Measurements from ENCODE around the gene CYP4F12. TPM values are rescaled to one million over a fixed set of nuclear protein-coding genes. Genes with fewer than 3 reads are reported as not detected.

The CYP4F12 gene
- total RNA-seq, 1 experiment from 2014 or later, result not detected

GRCh38 chr19:15715642-15716041, 42.8 kb downstream of the CYP4F12 start:
- Histone ChIP-seq H2BK12ac (ENCODE audit: insufficient read length, low read depth, low read length) (no peak overlapping the region), H2BK15ac (ENCODE audit: low read depth, low read length) (no peak overlapping the region), H2AFZ (ENCODE audit: low read length) (no peak overlapping the region), H3K23ac (ENCODE audit: insufficient read length, low read depth, low read length) (no peak overlapping the region), H3T11ph (ENCODE audit: low read length) (no peak overlapping the region), H3K18ac (ENCODE audit: insufficient read length, low read depth, low read length) (no peak overlapping the region), H2AK5ac (ENCODE audit: insufficient read length, low read length) (no peak overlapping the region), H3K4me1 (ENCODE audit: insufficient read depth, low read length) (no peaks in the 10 kb centered on the region), H4K5ac (ENCODE audit: insufficient read length, low read depth, low read length) (no peak overlapping the region), H3K14ac (ENCODE audit: insufficient read depth, low read length) (no peak overlapping the region), H3K9me3 (ENCODE audit: control insufficient read depth, low read depth, low read length) (peaks cover 64% of the 10 kb centered on the region), H4K20me1 (ENCODE audit: control insufficient read depth, insufficient read depth, insufficient read length) (no peaks in the 10 kb centered on the region), H3K27ac (ENCODE audit: insufficient read length, low read depth, low read length) (no peak overlapping the region), H3K4me2 (ENCODE audit: insufficient read depth, insufficient read length, low read length) (no peak overlapping the region), H4K8ac (replicated peaks; ENCODE audit: insufficient read length, low read depth, low read length) (no peak overlapping the region), H4K91ac (ENCODE audit: insufficient read length, low read depth, low read length) (no peak overlapping the region), H3K56ac (ENCODE audit: insufficient read length, low read depth, low read length) (no peak overlapping the region), H3K4ac (ENCODE audit: low read depth, low read length) (no peak overlapping the region), H3K23me2 (ENCODE audit: insufficient read length, low read depth, low read length, poor library complexity, severe bottlenecking) (no peaks in the 10 kb centered on the region), H3K27me3 (ENCODE audit: insufficient read depth, low read length) (no peaks in the 10 kb centered on the region), H3K9ac (ENCODE audit: extremely low read depth, insufficient read length, low read length) (no peak overlapping the region), H2BK20ac (ENCODE audit: low read depth, low read length, poor library complexity, severe bottlenecking) (no peak overlapping the region), H2BK5ac (ENCODE audit: insufficient read length, low read length) (no peak overlapping the region), H2BK120ac (ENCODE audit: low read depth, low read length, poor library complexity, severe bottlenecking) (no peak overlapping the region), H3K79me1 (ENCODE audit: insufficient read depth, low read depth, low read length, poor library complexity, severe bottlenecking) (no peaks in the 10 kb centered on the region), H3K79me2 (ENCODE audit: insufficient read depth, low read length) (no peaks in the 10 kb centered on the region)
- Mint-ChIP-seq H3K9me3 (peaks cover 88 to 89% of the 10 kb centered on the region in 2 experiments), H3K4me3 (no peak overlapping the region), H3K36me3 (ENCODE audit: insufficient read depth in 1 of 3, low read depth in 3 of 3) (peaks cover 7 to 23% (median 9%) of the 10 kb centered on the region in 3 experiments; a peak in 6 of 7 replicates), H3K4me1 (no peaks in the 10 kb centered on the region), H3K27ac (no peak overlapping the region), H3K27me3 (ENCODE audit: low read depth) (peaks cover 3% of the 10 kb centered on the region)
- DNase-seq, result no peak
- TF ChIP-seq CTCF (conservative IDR thresholded peaks at IDR 0.05), result no peak
- WGBS (ENCODE audit: extremely low coverage, insufficient read length, low lambda C conversion rate), result no CpG with 5 or more reads among the region's 1 CpG

Data from H9 (cell line).